Uterus (tissue), 2 donors: ENCODE data around the gene S100A3.
"Not testable (repeated sequence)": the region's sequence is repeated elsewhere in the genome, so short reads cannot be mapped to it uniquely, and the experiment has no call there.

Experiments
- CTCF ChIP-seq, 4 experiments: fragments of 200-600 bp in 2 of 4; fragments of 450-650 bp in 2 of 4; sonication (generic) in 2 of 4; IDR thresholded peaks; one replicate each; pipeline ENCODE4 v1.5.1; 2016 to 2019; ENCODE audit warnings: antibody characterized with exemption in 4 of 4, mild to moderate bottlenecking in 2 of 4, moderate library complexity in 1 of 4
- POLR2A ChIP-seq, 2 donors: fragments of 450-650 bp; IDR thresholded peaks; one replicate each; pipeline ENCODE4 v1.6.1; 2016; ENCODE audit warnings: antibody characterized with exemption in 2 of 2, mild to moderate bottlenecking in 1 of 2, moderate library complexity in 1 of 2

DNA sequence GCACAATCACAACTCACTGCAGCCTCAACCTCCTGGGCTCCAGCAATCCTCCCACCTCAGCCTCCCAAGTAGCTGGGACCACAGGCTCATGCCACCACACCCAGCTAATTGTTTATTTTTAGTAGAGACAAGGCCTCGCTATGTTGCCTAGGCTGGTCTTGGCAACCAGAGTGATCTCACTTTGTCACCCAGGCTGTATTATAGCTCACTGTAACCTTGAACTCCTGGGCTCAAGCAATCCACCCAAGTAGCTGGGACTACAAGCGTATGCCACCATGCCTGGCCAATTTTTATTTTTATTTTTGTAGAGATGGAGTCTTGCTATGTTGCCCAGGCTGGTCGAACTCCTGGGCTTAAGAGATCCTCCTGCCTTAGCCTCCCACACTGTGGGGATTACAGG lies 13.0 kb upstream of the S100A3 start:
- not testable (repeated sequence) for TF ChIP-seq CTCF, POLR2A (IDR thresholded peaks at IDR 0.05)
